NCI-H1930 (cell line): Measurements from ENCODE around the gene SYT15.
"Not testable (repeated sequence)": the region's sequence is repeated elsewhere in the genome, so short reads cannot be mapped to it uniquely, and the experiment has no call there.

Experiments
- DNase-seq, 2 experiments: peaks; one replicate each; lab custom pipeline; 2025; lab: John Stamatoyannopoulos, UW

Gene SYT15

DNA sequence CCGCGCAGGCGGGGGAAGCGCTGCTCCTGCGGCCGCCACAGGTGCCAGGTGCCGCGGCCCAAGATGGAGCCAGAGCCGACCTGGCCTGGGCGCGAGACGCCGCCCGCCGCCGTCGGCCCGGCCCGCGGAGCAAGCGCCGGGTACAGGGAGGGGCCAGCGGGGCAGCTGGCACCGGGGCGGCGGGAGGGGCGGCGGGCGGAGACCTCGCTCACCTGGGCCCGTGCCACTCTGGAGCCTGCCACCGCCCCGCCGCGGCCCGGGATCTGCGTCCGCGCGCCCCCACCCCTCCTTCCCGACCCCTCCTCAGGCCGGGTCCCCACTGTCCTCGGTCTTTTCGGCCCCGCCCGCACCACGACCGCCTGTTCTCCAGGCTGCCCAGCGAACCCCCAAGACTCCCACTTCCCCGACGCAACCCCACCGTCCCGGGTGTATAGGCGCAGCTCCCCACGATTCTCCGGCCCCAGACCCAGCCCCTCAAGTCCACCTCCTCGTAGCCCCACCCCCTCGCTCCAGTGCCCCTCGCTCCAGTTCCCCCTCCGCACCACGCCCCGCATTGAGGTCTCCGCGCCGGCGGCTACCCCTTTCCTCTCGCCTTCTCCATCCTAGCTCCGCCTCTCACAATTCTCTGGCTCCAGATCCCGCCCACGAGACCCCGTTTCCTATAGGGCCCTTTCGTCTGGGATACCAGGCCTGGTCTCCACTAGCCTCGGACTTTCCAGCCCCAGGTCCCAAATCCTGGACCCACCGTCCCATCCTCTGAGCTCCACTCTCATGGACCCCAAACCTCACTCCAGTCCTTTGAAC, 22.2 kb upstream of the SYT15 start, which contains the start of gene GPRIN2:
GPRIN2 (minus strand) TSS at position 144 of the 804 bp plus-strand sequence. CDS start 5,922 bp downstream, outside the sequence.
- DNase-seq = no peak

DNA sequence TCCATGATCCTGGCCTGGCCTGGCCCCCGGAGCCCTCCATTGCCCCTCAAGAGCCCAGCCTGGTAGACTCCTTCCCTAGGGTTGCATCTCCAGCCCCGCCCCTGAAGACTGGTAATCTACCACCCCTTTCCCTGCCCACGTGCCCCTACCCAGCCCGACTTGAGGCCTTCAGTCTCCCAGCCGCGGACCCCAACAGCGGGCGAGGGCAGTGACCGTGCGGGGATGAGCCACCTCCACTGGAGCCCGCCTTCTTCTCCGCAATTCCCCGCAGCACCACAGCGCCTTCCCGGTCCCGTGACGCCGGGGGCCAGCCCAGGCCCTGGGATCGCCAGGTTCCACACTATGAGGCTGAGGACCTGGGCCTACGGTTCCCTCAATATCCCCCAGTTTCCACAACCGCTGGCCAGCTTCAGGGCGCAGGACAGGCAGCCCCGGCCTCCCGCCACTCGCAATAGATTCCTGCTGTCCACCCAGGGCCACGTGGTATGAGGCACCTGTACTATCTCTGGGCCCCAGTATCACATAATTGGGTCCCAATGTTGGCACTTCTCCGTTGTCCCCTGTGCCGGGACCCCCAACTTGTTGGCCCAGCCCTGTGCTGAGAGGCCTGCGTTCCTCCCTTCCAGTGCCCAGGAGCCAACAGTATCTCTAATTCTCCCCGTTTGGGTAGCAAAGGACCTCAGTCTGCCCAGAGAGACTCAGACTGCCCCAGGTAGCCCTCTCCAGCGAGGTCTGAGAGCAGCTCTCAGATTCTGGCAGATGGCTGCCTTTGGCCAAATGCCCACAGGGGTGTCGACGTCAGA, 21.4 kb upstream of the SYT15 start:
- no peak for DNase-seq

DNA sequence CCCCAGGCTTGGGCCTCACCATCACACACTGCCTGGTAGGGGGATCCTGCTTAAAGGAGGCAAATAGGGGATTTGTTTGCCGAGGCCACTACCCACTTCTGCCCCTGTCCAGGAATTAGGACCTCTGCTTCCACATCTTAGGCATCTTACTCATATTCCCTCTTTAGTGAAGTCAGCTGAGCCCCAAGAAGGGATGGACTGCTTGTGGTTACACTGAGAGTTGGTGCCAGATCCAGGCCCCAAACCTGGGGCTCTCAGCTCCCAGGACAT, 20.9 kb upstream of the SYT15 start:
- no peak for DNase-seq

DNA sequence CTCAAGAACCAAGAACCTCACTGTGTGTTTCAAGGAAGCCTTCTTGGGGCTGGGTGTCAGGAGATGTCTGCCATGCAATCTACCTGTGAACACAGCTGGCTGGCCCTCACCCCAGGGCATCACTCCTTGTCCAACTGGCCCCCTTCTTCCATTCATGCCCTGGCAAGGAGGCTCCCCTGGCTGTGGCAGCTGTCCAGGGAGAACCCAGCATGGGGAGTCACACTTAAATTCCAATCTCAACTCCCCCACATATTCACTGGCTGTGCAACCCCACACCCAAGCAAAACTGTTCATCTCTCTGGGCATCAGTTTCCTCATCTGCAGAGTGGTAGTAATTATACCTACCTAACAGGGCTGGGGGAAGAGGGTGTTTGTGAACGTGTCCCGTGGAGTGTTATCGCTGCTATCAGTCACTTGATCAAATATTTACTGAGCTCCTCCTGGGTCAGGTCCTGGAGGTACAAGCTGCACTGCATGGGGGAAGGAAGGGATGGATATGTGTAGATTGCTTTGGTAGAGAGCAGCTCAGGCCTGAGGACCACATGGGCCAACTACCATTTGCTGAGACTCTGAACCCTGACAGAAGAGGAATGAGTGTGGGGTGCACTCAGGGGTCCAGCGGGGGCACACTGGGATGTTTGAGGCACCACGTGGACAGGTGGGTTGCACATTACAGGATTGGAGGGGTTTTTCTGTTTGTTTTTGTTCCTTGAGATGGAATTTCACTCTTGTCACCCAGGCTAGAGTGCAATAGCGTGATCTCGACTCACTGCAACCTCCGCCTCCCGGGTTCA, 20.3 kb upstream of the SYT15 start:
- no peak for DNase-seq

DNA sequence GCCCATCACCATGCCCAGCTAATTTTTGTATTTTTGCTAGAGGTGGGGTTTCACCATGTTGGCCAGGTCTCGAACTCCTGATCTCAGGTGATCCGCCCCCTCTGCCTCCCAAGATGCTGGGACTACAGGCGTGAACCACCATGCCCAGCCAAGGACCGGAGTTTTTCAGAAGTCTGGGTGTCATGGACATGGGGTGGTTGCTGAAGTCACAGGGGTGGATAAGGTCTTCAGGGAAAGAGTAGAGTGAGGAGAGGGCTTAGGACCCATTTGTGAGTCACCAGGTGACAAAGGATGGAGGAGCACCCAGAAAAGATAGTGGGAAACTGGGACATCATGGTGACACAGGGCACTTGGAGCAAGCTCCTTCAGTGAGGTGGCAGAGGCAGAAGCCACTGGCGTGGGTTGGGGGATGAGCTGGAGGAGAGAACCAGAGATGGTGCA, 19.7 kb upstream of the SYT15 start:
- no peak for DNase-seq

DNA sequence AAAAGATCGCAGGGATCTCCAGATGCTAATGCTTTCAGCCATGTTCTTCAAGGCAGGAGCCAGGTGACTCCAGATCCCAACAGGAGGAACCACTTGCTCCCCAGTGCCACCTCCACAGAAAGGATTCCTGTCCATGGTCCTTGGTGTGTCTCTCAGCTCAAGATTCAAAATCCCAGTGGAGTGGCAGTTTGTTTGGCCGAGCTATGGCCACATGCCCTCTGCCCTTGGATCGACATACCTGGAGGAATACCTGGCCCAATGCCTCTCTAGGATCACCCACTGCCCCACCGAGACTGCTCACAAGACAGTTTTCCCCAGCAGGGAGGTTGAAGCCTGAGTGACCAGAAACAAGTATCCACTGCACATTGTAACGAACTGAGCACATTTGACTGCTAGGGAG, 18.5 kb upstream of the SYT15 start:
- no peak for DNase-seq

DNA sequence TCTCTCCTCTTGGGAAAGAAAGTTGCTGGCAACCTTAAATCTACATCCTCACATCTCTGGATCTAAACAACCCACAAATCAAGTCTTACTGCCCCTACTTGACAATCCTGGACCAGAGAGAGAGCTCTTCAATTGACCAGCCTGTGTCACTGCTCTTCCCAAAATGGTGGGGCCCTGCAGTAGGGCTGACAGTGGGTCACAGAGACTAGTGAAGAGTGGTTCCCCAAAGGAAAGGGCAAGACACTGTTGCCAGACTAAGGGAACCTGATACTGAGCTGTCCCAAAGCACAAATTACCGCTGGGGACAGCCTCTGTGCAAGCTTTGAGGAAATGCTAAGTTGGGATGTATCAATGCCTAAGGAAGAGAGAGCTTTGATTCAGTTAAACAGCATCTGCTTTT, 18.0 kb upstream of the SYT15 start:
- DNase-seq = no peak

DNA sequence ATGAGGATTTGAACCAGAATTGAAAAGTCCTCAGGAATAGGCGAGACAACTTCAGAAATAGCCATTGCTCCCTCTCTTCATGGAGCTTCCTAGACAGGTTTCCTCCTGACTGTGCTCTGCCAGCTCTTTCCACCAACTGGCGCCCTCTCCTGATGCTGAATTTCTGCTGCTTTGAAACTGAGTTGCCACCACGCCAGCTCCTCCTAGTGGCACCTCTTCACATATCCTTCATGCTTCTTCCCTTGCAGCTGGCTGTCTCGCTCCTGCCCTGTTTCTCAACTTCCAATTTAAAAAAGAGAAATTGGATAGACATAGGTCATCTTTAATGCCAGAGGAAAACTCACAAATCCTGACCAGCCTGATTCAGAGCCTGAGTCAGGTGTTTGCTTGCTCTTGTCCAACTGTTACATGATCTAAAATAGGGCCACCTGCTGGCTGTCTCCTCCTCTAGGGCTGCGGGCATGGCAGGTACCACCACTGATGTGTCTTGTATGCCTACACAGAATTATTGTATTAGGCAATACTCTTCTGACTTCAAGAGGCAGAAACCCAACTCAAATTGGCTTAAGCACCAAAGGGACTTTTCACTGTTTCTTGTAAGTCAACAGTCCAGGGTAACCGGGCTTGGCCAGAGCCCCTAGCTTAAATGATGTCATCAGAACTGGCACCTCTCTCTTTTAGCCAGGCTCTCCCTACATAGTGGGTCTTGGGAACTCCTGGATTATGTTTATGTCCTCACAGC, 13.2 kb upstream of the SYT15 start:
- not testable (repeated sequence) for DNase-seq

DNA sequence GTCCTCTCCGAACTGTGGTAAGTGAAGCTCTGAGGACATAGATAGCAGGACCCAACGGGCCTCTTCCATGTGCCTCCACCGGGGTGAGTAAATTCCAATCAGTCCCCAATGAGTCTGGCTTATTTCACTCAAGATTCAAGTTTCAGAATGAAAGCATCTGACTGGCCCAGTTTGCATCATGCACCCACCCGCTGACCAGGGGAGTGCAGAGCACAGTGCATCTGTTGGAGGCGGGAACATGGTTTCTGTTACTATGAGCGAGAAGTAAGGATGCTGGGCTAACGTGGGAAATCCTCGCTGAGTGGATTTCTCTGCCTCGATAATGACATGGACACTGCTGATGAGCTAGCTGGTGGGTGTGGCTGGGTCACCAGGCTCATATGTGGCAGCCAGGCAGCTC, 11.8 kb upstream of the SYT15 start:
- DNase-seq = not testable (repeated sequence)

DNA sequence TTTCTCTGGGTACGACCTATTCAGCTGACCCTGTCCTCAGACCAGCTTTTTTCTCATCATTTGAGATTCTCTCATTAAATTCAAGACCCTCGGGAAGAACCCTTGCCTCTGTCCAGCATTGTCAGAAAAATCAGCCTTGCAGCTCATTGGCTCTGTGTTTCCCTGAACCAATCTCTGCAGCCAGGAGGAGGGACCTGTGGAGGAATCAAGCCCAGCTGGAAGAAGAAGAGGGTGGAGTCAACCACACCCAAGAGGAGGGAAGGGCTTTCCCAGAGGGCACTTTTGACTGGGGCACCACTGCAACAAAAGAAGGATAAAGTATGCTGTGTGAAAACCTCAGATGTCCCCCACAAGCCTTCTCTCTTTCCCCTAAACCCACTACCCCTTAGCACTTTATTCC, 8.3 kb upstream of the SYT15 start:
- not testable (repeated sequence) for DNase-seq

DNA sequence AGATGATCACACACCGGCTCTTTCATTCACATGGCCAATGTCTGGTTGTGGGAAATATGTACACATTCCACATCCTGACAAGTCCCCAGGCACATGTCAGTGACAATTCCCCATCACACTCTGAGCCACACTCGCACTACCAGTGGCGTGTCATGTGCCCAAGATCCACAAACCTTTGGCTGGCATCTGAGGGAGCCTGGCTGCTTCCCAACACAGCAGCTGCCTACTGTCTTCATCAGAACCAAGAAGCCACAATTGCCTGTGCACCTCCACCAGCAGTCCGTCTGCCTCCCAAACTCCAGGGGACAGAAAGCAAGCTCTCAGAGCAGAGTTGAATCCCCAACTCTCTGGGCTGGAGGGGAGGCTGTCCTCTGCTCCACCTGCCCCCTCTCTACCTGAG, 6.2 kb upstream of the SYT15 start:
- DNase-seq = not testable (repeated sequence)

DNA sequence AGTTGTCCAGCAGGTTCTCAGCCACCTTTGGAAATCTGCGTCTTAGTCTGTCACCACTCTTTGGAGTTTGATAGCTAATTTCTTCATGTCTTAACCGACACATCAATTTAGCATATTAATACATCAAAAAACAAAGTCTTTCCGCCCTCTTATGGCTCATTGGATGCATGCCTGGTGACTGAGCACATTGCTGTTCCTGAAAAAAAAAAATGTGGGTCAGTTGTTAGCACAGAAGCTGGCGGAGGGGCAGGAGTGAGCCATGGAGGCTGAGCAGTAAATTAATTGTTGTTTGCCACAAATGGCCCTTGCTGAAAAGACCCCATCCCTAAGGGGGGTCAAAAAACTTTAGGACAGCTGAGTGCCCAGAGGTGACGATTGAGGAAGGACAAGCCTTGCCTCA, 5.6 kb upstream of the SYT15 start:
- not testable (repeated sequence) for DNase-seq

DNA sequence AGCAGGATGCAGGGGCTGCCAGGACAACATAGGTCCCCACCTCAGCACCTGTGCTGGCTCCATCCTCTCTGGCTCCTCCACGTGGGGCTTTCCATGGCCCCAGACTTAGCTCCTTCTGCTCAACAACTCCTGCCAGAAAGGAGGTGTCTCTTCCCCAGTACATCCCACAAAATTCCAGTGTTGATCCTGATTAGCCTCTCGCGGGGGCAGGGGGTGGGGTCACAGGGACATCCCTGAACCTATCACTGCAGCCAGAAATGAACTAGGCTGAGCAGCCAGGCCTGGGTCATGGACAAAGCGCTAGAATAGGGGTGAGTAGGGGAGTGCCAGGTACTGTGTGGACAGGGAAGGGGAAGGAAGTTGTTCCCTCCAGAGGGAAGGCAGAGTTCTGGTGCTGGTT, 5.0 kb upstream of the SYT15 start:
- DNase-seq = not testable (repeated sequence)

DNA sequence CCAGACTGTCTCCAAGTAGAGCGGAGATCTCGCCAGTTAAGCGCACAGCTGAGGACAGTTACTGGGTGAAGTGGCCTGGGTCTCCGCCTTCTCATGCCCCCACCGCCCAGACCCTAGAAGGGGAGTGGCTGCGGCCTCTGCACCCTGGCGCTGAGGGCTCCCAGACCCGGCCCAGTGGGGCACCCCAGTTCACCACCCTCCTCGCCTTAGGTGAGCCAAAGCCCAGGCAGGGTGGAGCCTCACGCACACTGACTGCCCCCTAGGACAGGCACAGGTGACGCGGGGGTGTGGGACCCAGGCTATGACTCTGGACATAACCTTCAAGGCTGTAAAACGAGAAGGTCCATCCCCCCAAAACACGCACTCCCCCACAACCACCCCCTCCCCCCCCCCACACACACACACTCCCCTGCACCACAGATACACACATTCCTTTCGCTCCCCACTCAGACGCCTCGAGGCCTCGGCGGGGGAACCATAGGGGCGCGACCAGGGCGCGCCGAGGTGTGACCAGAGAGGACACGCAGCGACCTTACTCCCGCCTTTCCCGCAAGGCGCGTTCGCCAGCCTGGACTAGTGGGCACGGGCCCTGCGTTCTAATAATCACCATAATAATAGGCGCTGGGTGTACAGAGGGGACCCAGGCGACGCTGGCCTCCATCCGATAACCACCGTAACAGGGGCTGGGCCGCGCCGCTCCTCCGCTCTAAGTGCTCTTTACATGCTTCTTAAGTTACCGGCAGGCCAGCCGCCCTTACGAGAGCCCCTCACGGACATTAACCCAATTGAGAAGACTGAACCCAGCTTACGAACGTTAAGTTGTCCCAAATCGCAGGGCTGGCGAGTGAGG, 1.1 kb upstream of the SYT15 start:
- DNase-seq = not testable (repeated sequence)

DNA sequence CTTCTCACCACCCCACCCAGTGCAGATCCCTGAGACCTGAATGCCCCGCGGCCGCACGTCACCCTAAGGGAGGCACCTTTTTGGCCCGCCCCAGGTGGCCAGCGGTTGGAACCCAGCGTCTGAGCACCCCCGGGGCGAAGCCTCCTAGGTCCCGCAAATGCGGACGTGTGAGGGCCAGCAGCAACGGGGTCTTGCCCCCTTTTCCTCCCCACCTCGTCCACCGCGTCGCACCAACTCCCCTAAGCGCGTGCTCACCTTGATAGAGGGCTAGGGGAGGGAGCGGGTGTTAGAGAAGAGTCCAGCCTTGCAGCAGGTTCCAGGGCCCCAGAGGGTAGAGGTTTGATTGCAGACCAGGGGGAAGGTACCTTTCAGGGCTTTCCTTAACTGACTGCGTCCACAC, 450 bp downstream of the SYT15 start:
- not testable (repeated sequence) for DNase-seq

DNA sequence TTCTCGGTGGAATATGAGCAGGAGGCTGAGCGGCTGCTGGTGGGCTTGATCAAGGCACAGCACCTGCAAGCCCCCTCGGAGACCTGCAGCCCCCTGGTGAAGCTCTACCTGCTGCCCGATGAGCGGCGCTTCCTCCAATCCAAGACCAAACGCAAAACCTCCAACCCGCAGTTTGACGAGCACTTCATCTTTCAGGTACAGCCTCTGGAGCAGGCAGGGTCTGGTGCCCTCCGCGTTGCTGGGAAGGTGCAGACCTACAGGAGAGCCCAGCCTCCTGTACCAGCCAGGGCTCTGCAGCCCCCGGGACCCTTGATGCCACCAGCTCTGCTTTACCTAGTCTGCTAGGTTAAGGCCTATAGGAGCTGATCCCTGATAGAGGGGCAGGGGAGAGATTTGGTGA, 3.1 kb downstream of the SYT15 start:
- DNase-seq = not testable (repeated sequence)

DNA sequence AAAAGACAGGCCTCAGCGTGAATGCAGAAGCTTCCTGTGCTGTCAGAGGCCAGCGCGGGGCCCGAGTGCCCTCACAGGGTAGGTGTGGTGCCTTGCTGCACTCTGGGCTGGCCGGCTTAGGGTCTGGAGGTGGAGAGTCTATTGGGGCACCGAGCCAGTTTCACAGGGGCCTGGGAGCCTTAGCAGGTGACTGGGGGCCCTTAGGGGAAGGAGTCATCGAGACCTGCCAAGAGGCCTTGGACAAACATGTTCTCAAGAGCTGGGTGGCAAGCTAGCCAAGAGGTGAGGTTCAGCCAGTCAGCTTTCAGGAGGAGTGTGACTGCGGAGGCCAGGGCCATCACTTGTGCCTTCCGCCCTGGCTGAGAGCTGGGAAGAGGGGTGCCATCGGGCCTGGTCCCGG, 3.6 kb downstream of the SYT15 start:
- DNase-seq = not testable (repeated sequence)

DNA sequence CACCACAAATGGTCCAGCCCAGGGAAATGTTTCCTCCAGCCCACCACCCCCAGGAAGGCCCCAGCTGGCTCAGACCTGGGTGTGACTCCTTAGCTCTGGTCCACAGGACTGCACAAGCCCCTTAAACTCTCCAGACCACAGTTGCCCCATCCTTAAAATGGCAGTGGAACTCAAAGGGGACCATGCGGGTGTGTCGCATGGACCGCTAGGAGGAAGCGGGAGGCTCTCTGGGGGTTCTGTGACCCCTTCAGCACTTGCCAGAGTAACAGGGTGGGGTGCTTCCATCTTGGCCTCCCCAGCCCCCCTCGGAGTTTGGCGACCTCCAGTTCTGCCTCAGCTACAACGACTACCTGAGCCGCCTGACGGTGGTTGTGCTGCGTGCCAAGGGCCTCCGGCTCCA, 5.3 kb downstream of the SYT15 start:
- DNase-seq = not testable (repeated sequence)

DNA sequence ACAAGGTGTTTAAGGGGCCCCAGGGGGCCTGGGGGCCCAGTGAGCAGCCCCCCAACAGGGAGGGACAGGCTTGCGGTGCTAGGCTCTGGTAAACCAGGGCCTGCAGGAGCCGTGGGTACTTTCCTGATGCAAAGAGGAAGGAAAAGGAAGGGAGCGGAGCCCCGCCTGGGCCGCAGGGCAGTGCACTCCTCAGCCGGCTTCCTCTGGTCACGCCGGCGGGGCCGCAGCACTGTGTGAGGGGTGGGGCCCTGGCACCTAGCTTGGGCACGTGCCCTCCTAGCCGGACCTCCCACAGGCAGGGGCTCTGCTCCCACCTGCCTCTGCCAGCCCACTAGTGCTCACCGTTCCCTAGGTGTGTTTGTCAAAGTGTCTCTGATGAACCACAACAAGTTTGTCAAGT, 6.3 kb downstream of the SYT15 start:
- DNase-seq = not testable (repeated sequence)

DNA sequence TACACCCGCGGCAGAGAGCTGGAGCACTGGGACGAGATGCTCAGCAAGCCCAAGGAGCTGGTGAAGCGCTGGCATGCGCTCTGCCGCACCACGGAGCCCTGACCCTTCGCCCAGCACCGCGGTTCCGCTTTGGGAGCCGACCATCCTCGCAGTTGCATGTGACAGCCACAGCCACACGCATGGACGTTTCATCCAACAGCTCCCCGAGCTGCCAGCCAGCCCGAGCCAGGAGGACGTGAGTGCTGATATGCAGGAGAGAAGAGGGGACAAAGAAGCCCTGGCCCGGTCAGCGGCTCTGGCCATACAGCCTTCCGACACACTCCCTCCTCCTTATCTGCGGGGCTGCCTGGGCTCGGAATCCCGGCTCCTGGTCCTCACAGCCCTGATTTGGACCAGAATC, 8.6 kb downstream of the SYT15 start:
- DNase-seq = not testable (repeated sequence)

DNA sequence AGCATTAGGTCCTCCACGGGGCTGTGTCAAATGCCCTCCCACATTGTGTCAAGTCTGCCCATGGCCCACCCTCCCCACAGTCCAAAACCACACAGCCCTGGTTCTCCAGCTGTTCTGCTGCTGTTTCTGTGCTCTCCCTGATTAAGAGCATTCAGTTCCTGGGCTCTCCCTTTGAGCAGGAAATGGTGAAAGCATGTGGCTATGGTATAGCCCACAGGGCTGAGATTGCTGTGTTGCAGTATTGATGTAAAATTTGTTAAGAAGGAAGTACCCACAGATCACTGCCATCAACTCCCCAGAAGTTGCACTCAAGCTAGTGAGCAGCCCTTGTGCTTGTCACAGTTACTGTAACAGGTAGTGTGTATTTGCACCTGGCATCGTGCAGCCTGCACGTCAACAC, 9.3 kb downstream of the SYT15 start:
- DNase-seq = not testable (repeated sequence)
